ENCODE measurements around the gene VPS13C.

Gene VPS13C

GRCh38 chr15:62079594-62079993 lies 19.3 kb upstream of the VPS13C start:
- DNase-seq (ENCODE audit: insufficient read length, low spot score) (no peak), FAIRE-seq (no peak)

GRCh38 chr15:62075595-62076277 lies 15.5 kb upstream of the VPS13C start:
- FAIRE-seq (no peak), DNase-seq (ENCODE audit: insufficient read length, low spot score) (no peak)

DNA sequence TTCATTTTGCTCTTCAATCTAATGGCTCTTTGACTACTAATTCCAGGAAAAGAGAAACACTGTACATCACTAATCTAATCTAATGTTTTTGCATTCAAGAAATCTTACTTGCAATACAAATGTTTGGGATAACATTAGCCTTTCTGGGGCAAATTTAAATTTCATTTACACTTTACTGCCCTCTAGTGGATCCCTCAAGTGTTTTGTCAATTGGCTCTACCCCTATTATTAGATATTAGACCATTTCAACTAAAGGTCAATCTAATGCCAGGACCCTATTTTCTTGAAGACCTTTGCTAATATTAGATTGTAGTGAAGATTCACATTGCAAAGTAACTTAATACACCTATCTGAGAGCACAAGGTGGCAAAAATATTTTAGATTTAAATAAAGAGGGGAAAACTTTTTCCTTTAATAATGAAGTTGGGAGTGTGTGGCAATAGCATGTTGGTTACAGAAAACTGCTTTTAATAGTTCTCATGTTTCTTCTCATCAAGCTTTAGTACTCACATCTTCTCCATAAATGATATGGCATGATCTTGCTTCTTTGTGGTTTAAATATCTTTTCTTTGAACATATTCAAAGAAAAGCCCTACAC lies 11.6 kb upstream of the VPS13C start:
- FAIRE-seq (no peak), DNase-seq (ENCODE audit: insufficient read length, low spot score) (peak; percentile 26)

DNA sequence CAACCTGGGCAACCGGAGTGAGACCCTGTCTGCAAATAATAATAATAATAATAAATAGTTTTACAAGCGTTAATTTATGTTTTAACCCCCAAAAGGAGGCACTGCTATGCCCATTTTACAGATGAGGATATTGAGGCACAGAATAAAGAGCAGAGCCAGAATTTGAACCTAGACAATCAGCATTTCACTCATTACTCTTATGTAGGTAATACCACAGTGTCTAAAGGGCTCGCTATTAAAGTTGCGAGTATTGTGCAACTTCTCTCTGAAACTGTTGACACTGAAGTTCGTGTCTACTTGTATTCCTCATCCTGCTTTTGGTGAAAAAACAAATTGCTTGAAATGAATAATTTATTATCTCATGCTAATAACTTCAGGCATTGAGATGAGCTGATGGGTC lies 9.3 kb upstream of the VPS13C start:
- DNase-seq (ENCODE audit: insufficient read length, low spot score) (no peak), FAIRE-seq (no peak)

DNA sequence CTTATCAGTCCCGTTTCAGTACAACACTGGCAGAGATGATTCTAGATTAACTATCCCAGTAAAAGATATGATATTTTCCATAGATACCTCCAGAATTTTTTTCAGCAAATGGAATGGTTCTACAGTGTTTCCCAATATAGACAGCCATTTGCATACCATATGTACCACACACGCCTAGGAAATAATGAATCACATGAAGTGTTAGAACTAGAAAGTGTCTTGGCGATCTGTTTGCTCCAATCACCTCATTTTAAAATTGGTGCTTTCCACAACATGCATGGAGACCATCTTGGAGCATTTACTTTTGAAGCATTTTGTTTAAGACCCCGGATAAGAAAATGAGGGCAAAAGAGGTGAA lies 8.5 kb upstream of the VPS13C start:
- DNase-seq (ENCODE audit: insufficient read length, low spot score) (no peak), FAIRE-seq (no peak)

GRCh38 chr15:62068071-62068809 lies 8.0 kb upstream of the VPS13C start:
- DNase-seq (ENCODE audit: insufficient read length, low spot score): no peak
- peak; percentile 49 for FAIRE-seq

- no peak for FAIRE-seq
- no peak for DNase-seq (ENCODE audit: insufficient read length, low spot score)
These were observed 7.3 kb upstream of the VPS13C start for GRCh38 chr15:62067448-62068044.

DNA sequence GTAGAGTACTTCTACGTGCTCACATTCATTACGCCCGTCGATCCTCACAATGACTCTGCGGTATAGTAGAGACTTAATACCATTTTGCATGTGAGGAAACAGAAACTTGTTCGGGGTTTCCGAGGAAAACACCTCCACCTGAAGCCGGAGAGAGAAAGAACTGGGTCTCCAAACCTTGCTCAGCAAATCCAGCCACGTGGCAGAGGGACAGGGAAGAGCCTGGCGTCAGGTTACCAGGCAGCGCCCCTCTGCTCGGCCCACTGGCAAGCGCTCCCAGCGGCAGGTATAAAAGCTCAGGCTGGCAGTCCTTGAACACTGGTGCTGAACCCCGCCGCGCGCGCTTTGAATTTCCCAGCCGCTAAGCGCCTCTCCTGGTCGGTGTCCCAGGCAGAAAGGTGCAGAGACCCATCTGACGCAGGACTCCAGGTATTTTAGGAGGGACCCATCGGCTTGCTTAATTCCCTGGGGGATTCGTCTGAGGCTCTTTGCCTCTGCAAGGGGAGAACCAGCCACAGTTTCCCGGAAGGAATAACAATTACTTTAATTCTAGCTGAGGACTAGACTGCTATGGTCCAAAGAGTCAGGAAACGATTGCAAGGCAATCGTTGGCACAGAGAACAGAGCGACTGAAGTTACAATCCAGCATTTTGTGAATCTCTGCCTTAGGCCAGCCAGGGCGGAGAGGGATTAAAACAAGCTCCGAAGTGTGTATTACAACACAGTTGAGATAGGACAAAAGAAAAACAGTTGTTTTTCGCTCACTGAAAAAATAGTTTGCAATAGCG lies 6.6 kb upstream of the VPS13C start, which contains the start of gene C2CD4A:
TSS of gene C2CD4A (plus strand) at position 315 of the 785 bp plus-strand sequence. CDS start 637 bp downstream, outside the sequence.
- FAIRE-seq (no peak), DNase-seq (ENCODE audit: insufficient read length, low spot score) (no peak)

GRCh38 chr15:62063825-62064635 lies 3.8 kb upstream of the VPS13C start:
- FAIRE-seq: no peak
- DNase-seq (ENCODE audit: insufficient read length, low spot score): no peak

GRCh38 chr15:62060896-62061280 lies 641 bp upstream of the VPS13C start:
- FAIRE-seq (no peak), DNase-seq (ENCODE audit: insufficient read length, low spot score) (no peak)

DNA sequence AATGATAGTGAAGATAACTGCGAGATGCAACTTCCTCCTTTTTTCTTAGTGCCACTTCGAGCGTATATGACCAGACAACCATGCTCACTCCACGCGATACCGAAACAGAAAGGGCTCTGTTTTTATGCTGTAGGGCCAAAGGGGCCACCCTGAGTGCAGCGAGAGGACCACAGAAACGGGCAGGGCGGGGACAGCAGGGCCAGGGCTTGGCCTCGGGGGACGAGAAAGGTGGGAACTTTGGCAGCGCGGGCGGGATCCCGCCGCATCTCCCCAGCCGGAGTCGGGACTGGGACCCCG lies 483 bp downstream of the VPS13C start:
- DNase-seq (ENCODE audit: insufficient read length, low spot score) (peak; percentile 31), FAIRE-seq (no peak)

DNA sequence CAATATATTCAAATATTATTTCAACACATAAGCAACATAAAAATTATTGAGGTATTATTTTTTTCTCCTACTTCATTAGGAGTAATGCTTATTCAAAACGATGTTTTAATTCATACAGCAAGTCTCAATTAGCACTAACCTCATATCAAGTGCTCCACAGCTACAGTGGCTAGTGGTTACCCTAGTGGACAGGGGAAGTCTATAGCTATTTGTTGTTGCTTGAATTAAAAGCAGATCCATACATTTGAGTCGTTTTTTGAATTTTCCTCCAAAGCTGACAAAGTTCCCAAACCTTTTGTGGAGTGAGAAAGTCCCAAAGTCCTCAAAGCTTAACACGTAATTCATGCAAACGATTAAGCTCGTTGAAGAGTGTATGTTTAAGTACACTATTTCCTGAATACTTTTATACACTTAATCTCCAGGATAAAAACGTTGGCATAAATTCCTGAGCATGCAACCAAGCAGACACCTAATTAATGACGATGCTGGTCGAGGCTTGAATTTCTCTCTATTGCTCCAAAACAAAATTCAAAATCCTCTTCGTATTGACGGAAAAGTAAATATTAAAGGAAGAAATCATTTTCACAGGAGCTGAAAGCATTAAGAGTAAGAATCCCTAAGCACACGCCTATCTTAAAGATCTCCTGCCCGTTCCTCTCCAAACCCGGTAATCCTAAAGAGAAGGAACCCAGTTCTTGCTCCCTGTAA lies 985 bp downstream of the VPS13C start:
- FAIRE-seq (no peak), DNase-seq (ENCODE audit: insufficient read length, low spot score) (no peak)

GRCh38 chr15:62058327-62059028 lies 1.8 kb downstream of the VPS13C start:
- no peak for FAIRE-seq

DNA sequence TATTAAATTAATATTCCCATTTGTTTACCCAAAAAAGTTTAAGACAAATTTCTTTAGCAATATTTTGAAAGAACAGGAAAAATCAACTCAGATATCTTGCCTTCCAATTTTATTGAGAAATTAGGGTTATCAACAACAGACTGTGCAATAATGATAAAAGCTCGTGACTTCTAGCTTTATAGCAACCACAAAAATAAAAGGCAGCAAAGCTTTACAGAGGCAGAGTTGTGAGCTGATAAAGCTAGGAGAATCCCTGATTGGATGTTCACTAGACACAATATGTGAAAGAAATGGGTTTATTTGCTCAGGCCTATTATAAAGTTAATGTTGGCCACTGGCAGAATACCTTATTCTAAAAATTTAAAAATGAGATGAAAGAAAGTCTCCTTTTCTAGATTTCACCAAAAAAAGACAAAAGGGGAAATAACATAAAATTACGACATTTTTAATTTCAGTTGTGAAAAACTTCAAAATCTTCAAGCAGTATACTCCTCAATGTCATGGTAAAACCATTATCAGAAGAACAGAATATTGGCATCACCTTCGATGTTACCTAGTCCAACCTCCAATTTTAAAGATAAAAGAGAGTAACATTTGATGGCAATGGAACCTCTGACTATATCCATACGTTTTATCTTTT lies 2.8 kb downstream of the VPS13C start:
- FAIRE-seq (no peak), DNase-seq (ENCODE audit: insufficient read length, low spot score) (no peak)

More at GRCh38 chr15:62058327-62059028, 1.8 kb downstream of the VPS13C start:
- DNase-seq (ENCODE audit: insufficient read length, low spot score): no peak

DNA sequence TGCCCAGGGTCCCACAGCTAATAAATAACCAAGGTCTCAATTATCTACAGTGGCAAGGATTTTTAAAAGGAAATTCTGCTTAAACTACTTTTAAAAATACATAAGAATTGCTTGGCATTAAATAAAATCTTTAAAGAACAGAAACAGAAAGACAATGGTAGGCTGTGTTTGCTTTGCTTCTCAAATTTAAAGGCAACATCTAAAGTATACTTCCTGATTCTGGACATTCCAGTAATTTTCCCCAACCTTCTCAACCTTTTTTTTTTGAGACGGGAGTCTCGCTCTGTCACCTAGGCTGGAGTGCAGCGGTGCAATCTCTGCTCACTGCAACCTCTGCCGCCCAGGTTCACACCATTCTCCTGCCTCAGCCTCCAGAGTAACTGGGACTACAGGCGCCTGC lies 5.3 kb downstream of the VPS13C start:
- FAIRE-seq (no peak), DNase-seq (ENCODE audit: insufficient read length, low spot score) (no peak)

DNA sequence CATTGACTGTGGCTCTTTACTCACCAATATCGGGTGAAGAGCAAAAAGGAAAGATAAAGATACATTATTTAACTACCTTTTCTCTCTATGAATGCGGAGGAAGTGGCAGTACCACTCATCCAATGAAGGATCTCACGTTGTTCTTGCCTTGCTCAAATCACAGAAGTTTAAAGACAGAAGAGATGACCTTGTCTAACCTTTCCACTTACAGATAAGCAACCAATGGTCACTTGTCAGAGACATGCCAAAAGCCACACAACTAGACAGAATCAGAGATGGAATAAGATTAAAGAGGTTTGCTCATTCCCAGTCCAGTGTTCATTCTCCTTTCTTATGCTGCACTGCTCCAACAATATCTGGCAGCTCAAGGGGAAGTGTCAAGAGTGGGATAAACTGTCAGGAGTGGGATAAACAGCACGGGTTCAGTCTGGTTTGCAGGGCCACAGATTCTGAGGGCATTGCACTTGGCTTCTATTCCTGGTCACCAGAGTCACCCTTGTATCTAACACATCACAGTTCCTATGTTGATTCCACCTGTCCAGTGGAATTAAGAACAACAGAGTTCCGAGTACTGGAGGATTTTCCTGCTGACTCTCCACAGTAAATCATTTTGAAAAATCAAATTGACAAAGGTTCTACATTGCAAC lies 6.7 kb downstream of the VPS13C start:
- DNase-seq (ENCODE audit: insufficient read length, low spot score) (no peak), FAIRE-seq (no peak)

- FAIRE-seq (no peak), DNase-seq (ENCODE audit: insufficient read length, low spot score) (no peak)
These were observed 7.5 kb downstream of the VPS13C start for GRCh38 chr15:62052713-62053112.

- DNase-seq (ENCODE audit: insufficient read length, low spot score) (no peak), FAIRE-seq (no peak)
These were observed 9.1 kb downstream of the VPS13C start for GRCh38 chr15:62051166-62051565.

Measured in HTR-8/SVneo (cell line).